ENCODE results near the gene DYNC1LI1.

Gene DYNC1LI1

GRCh38 chr3:32510075-32510724, 60.5 kb downstream of the DYNC1LI1 start:
- TF ChIP-seq, protein P1, sequence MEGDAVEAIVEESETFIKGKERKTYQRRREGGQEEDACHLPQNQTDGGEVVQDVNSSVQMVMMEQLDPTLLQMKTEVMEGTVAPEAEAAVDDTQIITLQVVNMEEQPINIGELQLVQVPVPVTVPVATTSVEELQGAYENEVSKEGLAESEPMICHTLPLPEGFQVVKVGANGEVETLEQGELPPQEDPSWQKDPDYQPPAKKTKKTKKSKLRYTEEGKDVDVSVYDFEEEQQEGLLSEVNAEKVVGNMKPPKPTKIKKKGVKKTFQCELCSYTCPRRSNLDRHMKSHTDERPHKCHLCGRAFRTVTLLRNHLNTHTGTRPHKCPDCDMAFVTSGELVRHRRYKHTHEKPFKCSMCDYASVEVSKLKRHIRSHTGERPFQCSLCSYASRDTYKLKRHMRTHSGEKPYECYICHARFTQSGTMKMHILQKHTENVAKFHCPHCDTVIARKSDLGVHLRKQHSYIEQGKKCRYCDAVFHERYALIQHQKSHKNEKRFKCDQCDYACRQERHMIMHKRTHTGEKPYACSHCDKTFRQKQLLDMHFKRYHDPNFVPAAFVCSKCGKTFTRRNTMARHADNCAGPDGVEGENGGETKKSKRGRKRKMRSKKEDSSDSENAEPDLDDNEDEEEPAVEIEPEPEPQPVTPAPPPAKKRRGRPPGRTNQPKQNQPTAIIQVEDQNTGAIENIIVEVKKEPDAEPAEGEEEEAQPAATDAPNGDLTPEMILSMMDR (IDR thresholded peaks at IDR 0.05; ENCODE audit: low read depth, low read length): peak; percentile 76
- peak; percentile 42 for DNase-seq (ENCODE audit: extremely low read depth, low read depth)

GRCh38 chr3:32508711-32509110, 61.9 kb downstream of the DYNC1LI1 start:
- peak; percentile 50 for DNase-seq (ENCODE audit: extremely low read depth, low read depth)
- TF ChIP-seq, protein P1 (IDR thresholded peaks at IDR 0.05; ENCODE audit: low read depth, low read length): no peak

DNA sequence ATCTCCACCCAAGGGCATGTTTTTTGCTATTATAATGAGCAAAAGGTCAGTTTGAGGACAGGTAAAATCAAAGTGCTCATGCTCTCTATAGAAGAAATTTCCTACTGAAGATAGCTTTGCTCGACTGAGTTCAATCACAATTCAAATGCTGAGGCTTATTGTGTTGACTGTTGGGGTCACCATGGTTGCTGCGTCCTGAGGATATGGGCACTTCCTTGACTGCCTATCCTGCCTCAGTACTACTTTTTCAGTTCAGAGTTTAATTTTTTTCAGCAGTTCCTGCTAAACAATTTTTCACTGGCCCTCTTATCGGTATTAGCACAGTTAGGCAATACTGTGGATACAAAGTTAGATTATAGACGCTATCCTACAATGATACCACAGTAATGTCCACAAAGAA, 64.2 kb downstream of the DYNC1LI1 start:
- TF ChIP-seq, protein P1 (IDR thresholded peaks at IDR 0.05; ENCODE audit: low read depth, low read length): no peak
- DNase-seq (ENCODE audit: extremely low read depth, low read depth): no peak

DNA sequence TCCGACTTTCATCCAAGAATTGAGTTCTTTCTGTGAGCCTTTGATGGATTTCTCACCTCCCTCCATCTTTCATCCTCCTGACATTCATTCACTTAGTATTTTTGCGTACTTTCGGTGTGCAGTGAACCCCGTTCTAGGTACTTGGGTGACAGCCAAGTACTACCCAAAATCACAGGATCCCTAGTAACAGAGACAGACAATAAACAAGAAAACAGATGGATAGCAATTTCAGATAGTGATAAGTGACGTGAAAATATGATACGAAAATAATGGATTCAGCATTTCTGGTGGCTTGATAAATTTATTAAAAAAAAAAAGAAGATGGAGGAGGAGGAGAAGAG, 67.7 kb downstream of the DYNC1LI1 start:
- no peak for DNase-seq (ENCODE audit: extremely low read depth, low read depth)
- TF ChIP-seq, protein P1 (IDR thresholded peaks at IDR 0.05; ENCODE audit: low read depth, low read length): no peak

GRCh38 chr3:32502118-32502945, 68.3 kb downstream of the DYNC1LI1 start, which contains the start of gene CMTM6:
TSS of gene CMTM6 (minus strand) at chr3:32502852. CDS start at chr3:32502745, 107 bp downstream.
- TF ChIP-seq, protein P1 (IDR thresholded peaks at IDR 0.05; ENCODE audit: low read depth, low read length): no peak
- peak; percentile 38 for DNase-seq (ENCODE audit: extremely low read depth, low read depth)

- TF ChIP-seq, protein P1 (IDR thresholded peaks at IDR 0.05; ENCODE audit: low read depth, low read length): no peak
- no peak for DNase-seq (ENCODE audit: extremely low read depth, low read depth)
Observed at GRCh38 chr3:32501783-32502117, 68.9 kb downstream of the DYNC1LI1 start.
